ENCODE results near the gene PSMB7.

DNA sequence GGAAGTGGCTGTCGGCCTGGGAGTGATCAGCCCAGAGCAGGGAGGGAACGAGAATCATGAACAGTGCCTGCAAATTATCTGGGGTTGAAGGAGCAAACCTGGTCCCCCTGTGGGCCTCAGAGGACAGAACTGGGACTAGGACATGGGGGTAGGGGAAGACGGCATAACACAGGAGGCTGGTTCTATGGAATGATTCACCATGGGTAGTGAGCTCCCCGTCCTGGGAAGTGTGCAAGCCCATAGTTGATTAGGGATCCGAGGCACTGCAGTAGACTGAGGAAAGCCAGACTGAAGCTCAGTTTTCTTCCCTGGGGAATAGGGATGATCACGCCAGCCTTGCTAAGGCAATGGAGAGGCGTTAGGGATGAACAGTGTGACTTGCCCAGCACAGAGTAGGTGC lies 40.6 kb upstream of the PSMB7 start:
- TF ChIP-seq POLR2A (IDR thresholded peaks at IDR 0.05): no peak
- TF ChIP-seq, protein P1, sequence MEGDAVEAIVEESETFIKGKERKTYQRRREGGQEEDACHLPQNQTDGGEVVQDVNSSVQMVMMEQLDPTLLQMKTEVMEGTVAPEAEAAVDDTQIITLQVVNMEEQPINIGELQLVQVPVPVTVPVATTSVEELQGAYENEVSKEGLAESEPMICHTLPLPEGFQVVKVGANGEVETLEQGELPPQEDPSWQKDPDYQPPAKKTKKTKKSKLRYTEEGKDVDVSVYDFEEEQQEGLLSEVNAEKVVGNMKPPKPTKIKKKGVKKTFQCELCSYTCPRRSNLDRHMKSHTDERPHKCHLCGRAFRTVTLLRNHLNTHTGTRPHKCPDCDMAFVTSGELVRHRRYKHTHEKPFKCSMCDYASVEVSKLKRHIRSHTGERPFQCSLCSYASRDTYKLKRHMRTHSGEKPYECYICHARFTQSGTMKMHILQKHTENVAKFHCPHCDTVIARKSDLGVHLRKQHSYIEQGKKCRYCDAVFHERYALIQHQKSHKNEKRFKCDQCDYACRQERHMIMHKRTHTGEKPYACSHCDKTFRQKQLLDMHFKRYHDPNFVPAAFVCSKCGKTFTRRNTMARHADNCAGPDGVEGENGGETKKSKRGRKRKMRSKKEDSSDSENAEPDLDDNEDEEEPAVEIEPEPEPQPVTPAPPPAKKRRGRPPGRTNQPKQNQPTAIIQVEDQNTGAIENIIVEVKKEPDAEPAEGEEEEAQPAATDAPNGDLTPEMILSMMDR (IDR thresholded peaks at IDR 0.05): no peak
